Measurements from ENCODE around the gene EGFL8. TPM values are rescaled to one million over a fixed set of nuclear protein-coding genes. Genes with fewer than 3 reads are reported as not detected.

The EGFL8 gene
- total RNA-seq, 1 donor from 2014 or later, result 3.8 TPM

- Histone ChIP-seq H3K4me2 (no peak overlapping the region), H3K4me1 (no peaks in the 10 kb centered on the region), H3K27me3 (no peaks in the 10 kb centered on the region), H3F3A (ENCODE audit: low read depth) (no peaks in the 10 kb centered on the region), H2AFZ (replicated peaks) (no peak overlapping the region), H4K20me1 (ENCODE audit: low read depth) (no peaks in the 10 kb centered on the region), H3K9me3 (ENCODE audit: low read depth) (no peaks in the 10 kb centered on the region), H3K36me3 (no peaks in the 10 kb centered on the region), H3K4me3 (no peak overlapping the region), H3K9ac (no peak overlapping the region), H3K79me2 (ENCODE audit: low read depth) (no peaks in the 10 kb centered on the region), H3K27ac (no peak overlapping the region)
- DNase-seq (ENCODE audit: low spot score), result no peak
- no peaks in the 10 kb centered on the region for H3K36me3 Mint-ChIP-seq
- no peaks in the 10 kb centered on the region for H3K9me3 Mint-ChIP-seq
- H3K27ac Mint-ChIP-seq, result no peak overlapping the region
- H3K4me3 Mint-ChIP-seq, result no peak overlapping the region
- TF ChIP-seq EZH2phosphoT487 (IDR thresholded peaks at IDR 0.05), result no peak
- H3K27me3 Mint-ChIP-seq (ENCODE audit: insufficient read depth, low read depth), result peaks cover 14% of the 10 kb centered on the region
- H3K4me1 Mint-ChIP-seq, result no peaks in the 10 kb centered on the region
These were observed 49.7 kb downstream of the EGFL8 start for GRCh38 chr6:32214126-32214525.

- no peaks in the 10 kb centered on the region for H3K4me1 Mint-ChIP-seq
- TF ChIP-seq CTCF (IDR thresholded peaks at IDR 0.05), result no peak
- no peak for TF ChIP-seq EZH2phosphoT487 (IDR thresholded peaks at IDR 0.05)
- TF ChIP-seq EZH2 (IDR thresholded peaks at IDR 0.05), result no peak
These were observed 51.2 kb downstream of the EGFL8 start for GRCh38 chr6:32215617-32216016.

GRCh38 chr6:32216285-32216684 is 51.9 kb downstream of the EGFL8 start:
- Histone ChIP-seq H3K9ac (no peak overlapping the region), H3K36me3 (no peaks in the 10 kb centered on the region), H3K4me3 (no peak overlapping the region), H3K9me3 (ENCODE audit: low read depth) (no peaks in the 10 kb centered on the region), H3K79me2 (ENCODE audit: low read depth) (no peaks in the 10 kb centered on the region), H3K27me3 (no peaks in the 10 kb centered on the region), H2AFZ (replicated peaks) (no peak overlapping the region), H4K20me1 (ENCODE audit: low read depth) (no peaks in the 10 kb centered on the region), H3F3A (ENCODE audit: low read depth) (no peaks in the 10 kb centered on the region), H3K4me2 (no peak overlapping the region), H3K27ac (no peak overlapping the region), H3K4me1 (no peaks in the 10 kb centered on the region)
- Mint-ChIP-seq H3K27me3 (ENCODE audit: insufficient read depth, low read depth) (peaks cover 12% of the 10 kb centered on the region), H3K4me3 (no peak overlapping the region), H3K9me3 (no peaks in the 10 kb centered on the region), H3K4me1 (no peaks in the 10 kb centered on the region), H3K27ac (peak overlapping the region; percentile 46), H3K36me3 (no peaks in the 10 kb centered on the region)
- DNase-seq (ENCODE audit: low spot score), result no peak
- TF ChIP-seq CTCF (IDR thresholded peaks at IDR 0.05) (no peak), EZH2phosphoT487 (IDR thresholded peaks at IDR 0.05) (no peak), EZH2 (IDR thresholded peaks at IDR 0.05) (no peak)

More at GRCh38 chr6:32215617-32216016, 51.2 kb downstream of the EGFL8 start:
- Histone ChIP-seq H4K20me1 (ENCODE audit: low read depth) (no peaks in the 10 kb centered on the region), H3K9me3 (ENCODE audit: low read depth) (no peaks in the 10 kb centered on the region), H3K4me1 (no peaks in the 10 kb centered on the region), H3F3A (ENCODE audit: low read depth) (no peaks in the 10 kb centered on the region), H3K27ac (no peak overlapping the region), H3K79me2 (ENCODE audit: low read depth) (no peaks in the 10 kb centered on the region), H3K4me3 (no peak overlapping the region), H3K9ac (no peak overlapping the region), H2AFZ (replicated peaks) (no peak overlapping the region), H3K4me2 (no peak overlapping the region), H3K36me3 (no peaks in the 10 kb centered on the region), H3K27me3 (no peaks in the 10 kb centered on the region)
- H3K9me3 Mint-ChIP-seq, result no peaks in the 10 kb centered on the region
- no peak overlapping the region for H3K27ac Mint-ChIP-seq
- no peak overlapping the region for H3K4me3 Mint-ChIP-seq
- no peak for DNase-seq (ENCODE audit: low spot score)
- no peaks in the 10 kb centered on the region for H3K36me3 Mint-ChIP-seq
- H3K27me3 Mint-ChIP-seq (ENCODE audit: insufficient read depth, low read depth), result peaks cover 12% of the 10 kb centered on the region

GRCh38 chr6:32216998-32217397 is 52.6 kb downstream of the EGFL8 start:
- Histone ChIP-seq H4K20me1 (ENCODE audit: low read depth) (no peaks in the 10 kb centered on the region), H3K79me2 (ENCODE audit: low read depth) (no peaks in the 10 kb centered on the region), H3K9me3 (ENCODE audit: low read depth) (no peaks in the 10 kb centered on the region), H3K9ac (no peak overlapping the region), H3K4me2 (no peak overlapping the region), H3K27me3 (no peaks in the 10 kb centered on the region), H2AFZ (replicated peaks) (no peak overlapping the region), H3F3A (ENCODE audit: low read depth) (no peaks in the 10 kb centered on the region), H3K36me3 (no peaks in the 10 kb centered on the region), H3K4me3 (no peak overlapping the region), H3K4me1 (no peaks in the 10 kb centered on the region), H3K27ac (no peak overlapping the region)
- no peaks in the 10 kb centered on the region for H3K4me1 Mint-ChIP-seq
- TF ChIP-seq EZH2phosphoT487 (IDR thresholded peaks at IDR 0.05) (no peak), CTCF (IDR thresholded peaks at IDR 0.05) (no peak), EZH2 (IDR thresholded peaks at IDR 0.05) (no peak)
- H3K36me3 Mint-ChIP-seq, result no peaks in the 10 kb centered on the region
- H3K27me3 Mint-ChIP-seq (ENCODE audit: insufficient read depth, low read depth), result peaks cover 12% of the 10 kb centered on the region
- H3K4me3 Mint-ChIP-seq, result no peak overlapping the region
- H3K9me3 Mint-ChIP-seq, result no peaks in the 10 kb centered on the region
- no peak overlapping the region for H3K27ac Mint-ChIP-seq
- no peak for DNase-seq (ENCODE audit: low spot score)

Small RNA genes lying within 50 kb of the gene (microRNA-seq; reads per million reads assigned to microRNA genes)
- gene MIR6721 (1.1 reads per million), gene MIR6833 (not detected)

Small RNA genes lying within 50 kb of the gene (small RNA-seq; reads per million reads assigned to genes)
- not detected for gene AL662884.1
- not detected for gene MIR6833

Other genes starting within 250 kb of the EGFL8 start
- 1.1 and 1.4 TPM in 2 replicates for gene C2, start 236.9 kb upstream of the EGFL8 start, total RNA-seq (ENCODE audit: low replicate concordance)
- gene CFB, start 218.5 kb upstream of the EGFL8 start, total RNA-seq (ENCODE audit: low replicate concordance), result 0.50 TPM in 1 of 2 replicates, not detected in the other
- 129 and 135 TPM in 2 replicates for gene NELFE, start 205.6 kb upstream of the EGFL8 start, total RNA-seq (ENCODE audit: low replicate concordance)
- gene SKIC2, start 205.4 kb upstream of the EGFL8 start, total RNA-seq (ENCODE audit: low replicate concordance), result 21.0 and 50.5 TPM in 2 replicates
- 10.2 and 23.0 TPM in 2 replicates for gene DXO, start 192.5 kb upstream of the EGFL8 start, total RNA-seq (ENCODE audit: low replicate concordance)
- gene C4A, start 182.5 kb upstream of the EGFL8 start, total RNA-seq (ENCODE audit: low replicate concordance), result 1.7 and 4.3 TPM in 2 replicates
- 0.30 and 1.5 TPM in 2 replicates for gene C4B, start 149.8 kb upstream of the EGFL8 start, total RNA-seq (ENCODE audit: low replicate concordance)
- gene CYP21A2, start 126.2 kb upstream of the EGFL8 start, total RNA-seq (ENCODE audit: low replicate concordance), result 0.09 TPM in 1 of 2 replicates, not detected in the other
- 0.71 and 3.2 TPM in 2 replicates for gene TNXB, start 55.3 kb upstream of the EGFL8 start, total RNA-seq (ENCODE audit: low replicate concordance)
- gene ATF6B, start 36.3 kb upstream of the EGFL8 start, total RNA-seq (ENCODE audit: low replicate concordance), result 19.4 and 41.8 TPM in 2 replicates
- gene FKBPL, start 34.3 kb upstream of the EGFL8 start, total RNA-seq (ENCODE audit: low replicate concordance), result 3.6 and 11.8 TPM in 2 replicates
- gene PRRT1, start 12.7 kb upstream of the EGFL8 start, total RNA-seq (ENCODE audit: low replicate concordance), result 0.40 TPM in 1 of 2 replicates, not detected in the other
- 18.6 and 38.2 TPM in 2 replicates for gene PPT2, start 10.5 kb upstream of the EGFL8 start, total RNA-seq (ENCODE audit: low replicate concordance)
- 46.9 and 105 TPM in 2 replicates for gene AGPAT1, start 11.5 kb downstream of the EGFL8 start, total RNA-seq (ENCODE audit: low replicate concordance)
- 129 and 169 TPM in 2 replicates for gene RNF5, start 13.8 kb downstream of the EGFL8 start, total RNA-seq (ENCODE audit: low replicate concordance)
- gene AGER, start 19.7 kb downstream of the EGFL8 start, total RNA-seq (ENCODE audit: low replicate concordance), result 1.1 and 1.4 TPM in 2 replicates
- gene PBX2, start 25.6 kb downstream of the EGFL8 start, total RNA-seq (ENCODE audit: low replicate concordance), result 53.3 and 114 TPM in 2 replicates
- gene GPSM3, start 28.0 kb downstream of the EGFL8 start, total RNA-seq (ENCODE audit: low replicate concordance), result 3.4 and 4.5 TPM in 2 replicates
- 3.2 and 4.5 TPM in 2 replicates for gene NOTCH4, start 59.5 kb downstream of the EGFL8 start, total RNA-seq (ENCODE audit: low replicate concordance)
- gene TSBP1, start 207.3 kb downstream of the EGFL8 start, total RNA-seq (ENCODE audit: low replicate concordance), result not detected in 2 replicates
- not detected in 2 replicates for gene BTNL2, start 242.6 kb downstream of the EGFL8 start, total RNA-seq (ENCODE audit: low replicate concordance)